HepG2 (cell line): Measurements from ENCODE around the gene EEFSEC. TPM values are rescaled to one million over a fixed set of nuclear protein-coding genes. Genes with fewer than 3 reads are reported as not detected.

ENCODE experiments used
- CERS6 ChIP-seq: sonication (generic); formaldehyde crosslinking; IDR thresholded peaks from 2 replicates; pipeline ENCODE4 v1.5.0; 2020; ENCODE audit warnings: missing genetic modification reagents
- GFI1 ChIP-seq: sonication (generic); formaldehyde crosslinking; IDR thresholded peaks from 2 replicates; pipeline ENCODE4 v1.5.0; 2020; ENCODE audit warnings: missing genetic modification reagents, mild to moderate bottlenecking, borderline replicate concordance
- GMEB2 ChIP-seq: IDR thresholded peaks from 2 replicates; pipeline ENCODE4 v1.6.1; 2016; ENCODE audit warnings: missing biosample characterization, missing genetic modification reagents, low read depth
- HIVEP1 ChIP-seq: sonication (generic); formaldehyde crosslinking; IDR thresholded peaks from 2 replicates; pipeline ENCODE4 v1.4.0; 2020; ENCODE audit warnings: mild to moderate bottlenecking, missing genetic modification reagents
- HMGA1 ChIP-seq: sonication (generic); formaldehyde crosslinking; conservative IDR thresholded peaks from 2 replicates; pipeline ENCODE4 v1.4.0; 2020; ENCODE audit warnings: missing genetic modification reagents
- HNF4G ChIP-seq, 2 experiments: sonication (generic) in 1 of 2; formaldehyde crosslinking in 1 of 2; IDR thresholded peaks; 2 replicates each; pipeline versions ENCODE4 v1.4.0 to v1.6.1; 2011 to 2020; ENCODE audit warnings: borderline replicate concordance in 2 of 2, low read depth in 2 of 2, mild to moderate bottlenecking in 2 of 2, low read length in 1 of 2, missing genetic modification reagents in 1 of 2, moderate library complexity in 1 of 2
- HOXA7 ChIP-seq: sonication (generic); formaldehyde crosslinking; IDR thresholded peaks from 2 replicates; pipeline ENCODE4 v1.8.1; 2022; ENCODE audit warnings: mild to moderate bottlenecking, missing genetic modification reagents, moderate library complexity
- MYNN ChIP-seq: sonication (generic); formaldehyde crosslinking; IDR thresholded peaks from 2 replicates; pipeline ENCODE4 v1.4.0; 2020; ENCODE audit warnings: mild to moderate bottlenecking, low read depth, missing genetic modification reagents
- PTBP1 ChIP-seq: fragments of 200-400 bp; formaldehyde crosslinking; IDR thresholded peaks from 2 replicates; pipeline ENCODE4 v1.6.1; 2018; ENCODE audit warnings: low read length, low read depth; ENCODE audit not compliant: poor library complexity, severe bottlenecking
- RBM39 ChIP-seq: fragments of 200-400 bp; formaldehyde crosslinking; IDR thresholded peaks from one replicate; pipeline ENCODE4 v1.6.1; 2018; ENCODE audit warnings: antibody characterized with exemption, mild to moderate bottlenecking, low read depth, low read length; ENCODE audit not compliant: poor library complexity, severe bottlenecking
- RXRA ChIP-seq: sonication (generic); formaldehyde crosslinking; IDR thresholded peaks from 2 replicates; pipeline ENCODE4 v1.5.1; 2020; ENCODE audit warnings: missing genetic modification reagents
- TERF1 ChIP-seq: sonication (generic); formaldehyde crosslinking; IDR thresholded peaks from 2 replicates; pipeline ENCODE4 v1.8.0; 2022; ENCODE audit warnings: mild to moderate bottlenecking, missing genetic modification reagents, moderate library complexity
- ZBTB2 ChIP-seq: sonication (generic); formaldehyde crosslinking; IDR thresholded peaks from 2 replicates; pipeline ENCODE4 v1.8.0; 2022; ENCODE audit warnings: low read depth, missing genetic modification reagents
- ZNF264 ChIP-seq: sonication (generic); formaldehyde crosslinking; IDR thresholded peaks from 2 replicates; pipeline ENCODE4 v1.4.0; 2020; ENCODE audit warnings: missing genetic modification reagents
- ZNF414 ChIP-seq: sonication (generic); formaldehyde crosslinking; IDR thresholded peaks from 2 replicates; pipeline ENCODE4 v1.5.0; 2020; ENCODE audit warnings: missing genetic modification reagents
- ZNF563 ChIP-seq: sonication (generic); formaldehyde crosslinking; IDR thresholded peaks from 2 replicates; pipeline ENCODE4 v1.8.0; 2022; ENCODE audit warnings: mild to moderate bottlenecking, moderate library complexity, missing genetic modification reagents
- ZNF710 ChIP-seq: sonication (generic); formaldehyde crosslinking; IDR thresholded peaks from 2 replicates; pipeline ENCODE4 v1.5.0; 2020; ENCODE audit warnings: mild to moderate bottlenecking, missing genetic modification reagents, borderline replicate concordance
- ZNF792 ChIP-seq: IDR thresholded peaks from 2 replicates; pipeline ENCODE4 v1.6.1; 2016
- ZNF883 ChIP-seq: sonication (generic); formaldehyde crosslinking; IDR thresholded peaks from 2 replicates; pipeline ENCODE4 v1.5.1; 2020; ENCODE audit warnings: mild to moderate bottlenecking, missing genetic modification reagents; ENCODE audit errors: not compliant biosample characterization
- polyA plus RNA-seq, 8 experiments: library from polyadenylated mRNA; depleted of rRNA in 3 of 8; stranded (reverse) in 7 of 8; unstranded in 1 of 8; fragments of >200 nt; fragmentation: Illumina TruSeq in 4 of 8; extraction: Trizol in 4 of 8; gene quantifications; 2 replicates each; pipeline versions ENCODE4 v1.2.1 to v1.2.3, GENCODE V29; 2011 to 2016; ENCODE audit warnings: low read depth in 4 of 8, missing spikeins in 1 of 8, mixed read lengths in 1 of 8; ENCODE audit not compliant: insufficient read depth in 1 of 8
- total RNA-seq, 5 experiments: library from RNA; depleted of rRNA; stranded (reverse); fragments of >200 nt; fragmentation: Illumina TruSeq; extraction: Trizol; gene quantifications; 2 replicates each; pipeline ENCODE4 v1.2.3, GENCODE V29; 2016; ENCODE audit warnings: low read depth in 1 of 5

EEFSEC gene
- total and polyA plus RNA-seq, 2 of the 13 experiments (the other 11 are each of a cell fraction or from before 2014, with no cell fraction given): 6.4 to 24.2 TPM

GRCh38 chr3:128153156-128154041 is at the start of gene EEFSEC (continued):
- TF ChIP-seq ZNF710: peak; percentile 93
- no peak for TF ChIP-seq CERS6 (CRISPR knock-in tag)
- 0 out of 2 replicates have a peak, but pooled peaks have one; percentile 45 for TF ChIP-seq GMEB2 (CRISPR knock-in tag)
- TF ChIP-seq ZBTB2 (CRISPR knock-in tag): peak; percentile 99
- no peak for TF ChIP-seq HMGA1 (CRISPR knock-in tag)
- 0 out of 2 replicates have a peak, but pooled peaks have one; percentile 83 for TF ChIP-seq MYNN (CRISPR knock-in tag)
- TF ChIP-seq HIVEP1 (CRISPR knock-in tag): peak; percentile 53
- no peak for TF ChIP-seq HNF4G (IDR thresholded peaks at IDR 0.05; ENCODE audit: borderline replicate concordance, low read depth, low read length)
- TF ChIP-seq HNF4G (CRISPR knock-in tag; IDR thresholded peaks at IDR 0.05; ENCODE audit: borderline replicate concordance, low read depth): 0 out of 2 replicates have a peak, but pooled peaks have one; percentile 13
- peak; percentile 92 for TF ChIP-seq ZNF414 (CRISPR knock-in tag)
- TF ChIP-seq TERF1: 0 out of 2 replicates have a peak, but pooled peaks have one; percentile 61
- TF ChIP-seq ZNF792 (CRISPR knock-in tag): peak; percentile 92; the same call in 1 of the 2 replicates
- peak; percentile 56; the same call in 1 of the 2 replicates for TF ChIP-seq ZNF264 (CRISPR knock-in tag)
- TF ChIP-seq RBM39: no peak
- TF ChIP-seq GFI1 (CRISPR knock-in tag): peak; percentile 52; the same call in 1 of the 2 replicates
- no peak for TF ChIP-seq HOXA7 (CRISPR knock-in tag)
- peak; percentile 42 for TF ChIP-seq PTBP1
- TF ChIP-seq RXRA (CRISPR knock-in tag): peak; percentile 71
- peak; percentile 92 for TF ChIP-seq ZNF563 (CRISPR knock-in tag)
- TF ChIP-seq ZNF883 (CRISPR knock-in tag): peak; percentile 95
